Trophoblast cell (in vitro differentiated cells and primary cell): ENCODE results near the gene ZNF487.

ENCODE experiments used
- DNase-seq, 2 donors: peaks; one replicate each; pipeline ENCODE4 v3.0.0-alpha.2; 2016
- H2AFZ ChIP-seq: 2 replicates; pipeline ENCODE4 v1.6.1; 2013; ENCODE audit warnings: low read length, moderate library complexity, mild to moderate bottlenecking; ENCODE audit not compliant: insufficient read depth, poor library complexity
- H2AK5ac ChIP-seq: 2 replicates; pipeline ENCODE4 v1.6.1; 2013; ENCODE audit warnings: mild to moderate bottlenecking, low read length
- H2BK120ac ChIP-seq: 2 replicates; pipeline ENCODE4 v1.6.1; 2013; ENCODE audit warnings: low read length, mild to moderate bottlenecking, moderate library complexity; ENCODE audit not compliant: insufficient read depth, poor library complexity
- H2BK12ac ChIP-seq: 2 replicates; pipeline ENCODE4 v1.6.1; 2013; ENCODE audit warnings: mild to moderate bottlenecking, low read length, moderate library complexity
- H2BK5ac ChIP-seq: 2 replicates; pipeline ENCODE4 v1.6.1; 2013; ENCODE audit warnings: low read length, low read depth, moderate library complexity, mild to moderate bottlenecking; ENCODE audit not compliant: poor library complexity
- H3K14ac ChIP-seq: 2 replicates; pipeline ENCODE4 v1.6.1; 2013; ENCODE audit warnings: mild to moderate bottlenecking, low read length
- H3K18ac ChIP-seq: 2 replicates; pipeline ENCODE4 v1.6.1; 2013; ENCODE audit warnings: mild to moderate bottlenecking, low read length
- H3K23ac ChIP-seq: 2 replicates; pipeline ENCODE4 v1.6.1; 2013; ENCODE audit warnings: low read length
- H3K27ac ChIP-seq: 2 replicates; pipeline ENCODE4 v1.5.1; 2013; ENCODE audit warnings: low read depth, mild to moderate bottlenecking, inconsistent platforms, low read length, moderate library complexity
- H3K27me3 ChIP-seq: 2 replicates; pipeline ENCODE4 v1.6.1; 2013; ENCODE audit warnings: inconsistent platforms, mild to moderate bottlenecking, low read length, moderate library complexity; ENCODE audit not compliant: insufficient read depth
- H3K36me3 ChIP-seq, 2 experiments: 1 replicate in 1 of 2; 2 replicates in 1 of 2; pipeline ENCODE4 v1.6.1; 2013; ENCODE audit warnings: low read length in 2 of 2, mild to moderate bottlenecking in 2 of 2, moderate library complexity in 1 of 2; ENCODE audit not compliant: insufficient read depth in 2 of 2, control insufficient read depth in 1 of 2
- H3K4ac ChIP-seq: 2 replicates; pipeline ENCODE4 v1.6.1; 2013; ENCODE audit warnings: low read depth, mild to moderate bottlenecking, low read length, moderate library complexity
- H3K4me1 ChIP-seq, 2 experiments: 1 replicate in 1 of 2; 2 replicates in 1 of 2; pipeline ENCODE4 v1.6.1; 2013; ENCODE audit warnings: low read length in 2 of 2, mild to moderate bottlenecking in 2 of 2, moderate library complexity in 1 of 2; ENCODE audit not compliant: insufficient read depth in 2 of 2, control insufficient read depth in 1 of 2
- H3K4me2 ChIP-seq: 2 replicates; pipeline ENCODE4 v1.6.1; 2013; ENCODE audit warnings: inconsistent platforms, mild to moderate bottlenecking, low read length, moderate library complexity
- H3K4me3 ChIP-seq: 2 replicates; pipeline ENCODE4 v1.5.1; 2013; ENCODE audit warnings: mild to moderate bottlenecking, low read depth, low read length, inconsistent platforms
- H3K79me1 ChIP-seq: one replicate; pipeline ENCODE4 v1.6.1; 2013; ENCODE audit warnings: low read length
- H3K79me2 ChIP-seq: 2 replicates; pipeline ENCODE4 v1.6.1; 2013; ENCODE audit warnings: low read length, mild to moderate bottlenecking; ENCODE audit not compliant: control insufficient read depth, insufficient read depth, poor library complexity
- H3K9ac ChIP-seq: 2 replicates; pipeline ENCODE4 v1.6.1; 2013; ENCODE audit warnings: mild to moderate bottlenecking, low read length
- H3K9me3 ChIP-seq: 2 replicates; pipeline ENCODE4 v1.6.1; 2013; ENCODE audit warnings: low read depth, mild to moderate bottlenecking, control low read depth, inconsistent platforms, low read length; ENCODE audit not compliant: insufficient read depth
- H4K12ac ChIP-seq: 2 replicates; pipeline ENCODE4 v1.6.1; 2013; ENCODE audit warnings: low read depth, mild to moderate bottlenecking, low read length, moderate library complexity
- H4K8ac ChIP-seq: 2 replicates; pipeline ENCODE4 v1.6.1; 2013; ENCODE audit warnings: low read depth, mild to moderate bottlenecking, low read length, moderate library complexity
- H4K91ac ChIP-seq: one replicate; pipeline ENCODE4 v1.6.1; 2013; ENCODE audit warnings: low read depth, mild to moderate bottlenecking, low read length, moderate library complexity
- WGBS: extraction: QIAGEN DNeasy Blood & Tissue Kit; methylation state at CpG from one replicate; pipeline ENCODE4 v1.1.7; 2013; ENCODE audit warnings: missing lambda C conversion rate; ENCODE audit not compliant: insufficient read length, insufficient coverage; ENCODE audit errors: extremely low coverage; 5-methylcytosine and 5-hydroxymethylcytosine counted together

ZNF487 gene

DNA sequence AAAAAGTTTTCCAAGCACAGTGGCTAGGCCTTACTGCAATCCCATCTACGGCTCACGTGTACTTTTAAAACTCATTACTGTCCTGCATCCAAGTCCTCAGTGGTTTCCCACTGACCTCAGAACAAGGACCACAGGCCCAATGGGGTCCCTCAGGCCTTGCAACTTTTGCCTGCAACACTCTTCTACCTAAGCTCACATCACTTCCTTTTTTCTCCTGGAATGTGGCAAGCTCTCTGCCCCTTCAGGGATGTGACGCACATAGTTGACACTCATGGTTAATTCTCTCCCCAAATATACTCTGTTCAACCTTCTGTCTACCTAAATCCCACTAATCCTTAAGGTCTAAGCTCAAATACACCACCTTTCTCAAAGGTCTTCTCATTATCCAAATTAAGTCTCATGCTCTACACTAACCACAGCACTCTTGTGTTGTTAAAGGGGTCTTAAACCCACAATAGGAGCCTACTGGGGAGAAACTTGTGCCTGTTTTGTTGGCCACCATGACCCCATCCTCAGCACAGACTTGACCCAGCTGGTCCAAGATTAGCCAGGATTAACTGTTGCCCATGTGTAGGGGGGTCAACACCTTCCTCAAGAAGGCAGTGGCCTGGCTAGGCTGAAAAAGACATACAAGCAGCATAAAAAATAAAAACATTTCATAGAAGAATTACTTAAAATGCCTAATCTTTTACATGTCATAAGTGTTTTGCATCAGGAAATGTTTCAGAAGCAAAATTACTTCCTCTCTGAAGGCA, 43.1 kb upstream of the ZNF487 start:
- Histone ChIP-seq H3K9me3 (no peaks in the 10 kb centered on the region), H3K4me2 (no peak overlapping the region), H3K23ac (no peak overlapping the region), H3K4me1 (peaks cover 9 to 15% of the 10 kb centered on the region in 2 experiments), H4K8ac (no peak overlapping the region), H3K18ac (no peak overlapping the region), H3K27me3 (no peaks in the 10 kb centered on the region), H3K79me1 (peaks cover 17% of the 10 kb centered on the region), H2BK5ac (no peak overlapping the region), H3K14ac (no peak overlapping the region), H2AK5ac (no peak overlapping the region), H3K79me2 (peaks cover 30% of the 10 kb centered on the region), H2AFZ (no peak overlapping the region), H4K12ac (no peak overlapping the region), H3K9ac (no peak overlapping the region), H3K4me3 (no peak overlapping the region), H2BK12ac (peak overlapping the region; percentile 56), H3K4ac (peak overlapping the region; percentile 86), H2BK120ac (no peak overlapping the region), H3K27ac (no peak overlapping the region), H3K36me3 (peaks cover 39 to 52% of the 10 kb centered on the region in 2 experiments), H4K91ac (no peak overlapping the region)
- no peak for DNase-seq
- no CpG with 5 or more reads among the region's 3 CpGs for WGBS

DNA sequence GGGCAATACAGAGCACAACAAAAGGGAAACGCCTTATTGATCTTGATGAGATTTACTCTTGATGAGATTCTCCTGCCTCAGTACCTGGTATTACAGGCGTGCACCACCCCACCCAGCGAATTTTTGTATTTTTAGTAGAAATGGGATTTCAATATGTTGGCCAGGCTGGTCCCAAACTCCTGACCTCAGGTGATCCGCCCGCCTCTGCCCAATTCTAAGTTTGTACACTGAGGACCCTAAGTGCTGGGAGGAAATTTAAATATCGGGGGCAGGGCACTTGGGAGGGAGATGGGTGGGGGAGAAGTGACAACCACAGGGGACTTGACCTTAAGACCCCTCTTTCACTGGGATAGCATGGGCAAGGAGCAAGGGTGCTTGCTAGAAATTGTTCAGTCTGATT, 42.0 kb upstream of the ZNF487 start:
- Histone ChIP-seq H3K79me2 (peaks cover 30% of the 10 kb centered on the region), H4K91ac (no peak overlapping the region), H2BK5ac (no peak overlapping the region), H2AK5ac (no peak overlapping the region), H3K36me3 (peaks cover 36 to 45% of the 10 kb centered on the region in 2 experiments), H3K4me1 (peaks cover 11 to 22% of the 10 kb centered on the region in 2 experiments), H3K4me2 (peak overlapping the region; percentile 82), H3K23ac (no peak overlapping the region), H3K27ac (no peak overlapping the region), H3K14ac (no peak overlapping the region), H4K8ac (no peak overlapping the region), H3K27me3 (no peaks in the 10 kb centered on the region), H3K9ac (no peak overlapping the region), H2AFZ (no peak overlapping the region), H2BK12ac (no peak overlapping the region), H3K79me1 (peaks cover 17% of the 10 kb centered on the region), H3K4me3 (no peak overlapping the region), H4K12ac (no peak overlapping the region), H3K4ac (peak overlapping the region; percentile 88), H2BK120ac (no peak overlapping the region), H3K18ac (no peak overlapping the region), H3K9me3 (no peaks in the 10 kb centered on the region)
- DNase-seq, result no peak
- WGBS, result no CpG with 5 or more reads among the region's 6 CpGs

DNA sequence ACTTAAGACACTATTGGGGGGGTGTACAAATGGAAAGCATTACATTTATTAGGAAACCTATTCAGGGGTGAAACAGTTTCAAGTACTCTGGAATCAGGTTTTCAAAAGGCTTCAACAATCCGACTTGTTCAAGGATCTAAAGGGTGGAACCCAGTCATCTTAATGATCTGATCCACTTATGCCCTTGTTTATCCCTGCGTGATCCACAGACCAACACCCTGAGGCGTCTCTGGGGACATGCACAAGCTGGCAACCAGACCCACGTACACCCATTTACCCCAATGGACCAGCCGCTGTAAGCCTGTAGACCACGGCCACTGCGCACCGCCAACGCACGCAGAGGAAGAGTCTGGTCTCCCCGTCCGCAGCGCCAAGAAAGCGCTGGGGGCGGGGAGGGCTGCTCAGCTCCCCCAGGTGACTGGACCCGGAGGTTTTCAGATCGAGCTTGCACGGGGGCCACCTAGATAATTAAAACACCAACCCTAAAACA, 41.3 kb upstream of the ZNF487 start:
- Histone ChIP-seq H3K4ac (peak overlapping the region; percentile 93), H3K9ac (peak overlapping the region; percentile 88), H3K27me3 (no peaks in the 10 kb centered on the region), H3K18ac (peak overlapping the region; percentile 99), H2BK5ac (peak overlapping the region; percentile 25), H4K12ac (peak overlapping the region; percentile 32), H3K36me3 (peaks cover 30 to 38% of the 10 kb centered on the region in 2 experiments), H3K14ac (peak overlapping the region; percentile 44), H4K91ac (no peak overlapping the region), H2AK5ac (peak overlapping the region; percentile 32), H3K79me1 (peaks cover 17% of the 10 kb centered on the region), H4K8ac (peak overlapping the region; percentile 54), H3K27ac (peak overlapping the region; percentile 100), H3K4me1 (peaks cover 11 to 25% of the 10 kb centered on the region in 2 experiments), H2AFZ (no peak overlapping the region), H2BK12ac (no peak overlapping the region), H3K4me3 (peak overlapping the region; percentile 83), H3K4me2 (peak overlapping the region; percentile 82), H3K9me3 (no peaks in the 10 kb centered on the region), H3K79me2 (peaks cover 30% of the 10 kb centered on the region), H3K23ac (no peak overlapping the region), H2BK120ac (no peak overlapping the region)
- no peak for DNase-seq
- WGBS, result no CpG with 5 or more reads among the region's 18 CpGs

DNA sequence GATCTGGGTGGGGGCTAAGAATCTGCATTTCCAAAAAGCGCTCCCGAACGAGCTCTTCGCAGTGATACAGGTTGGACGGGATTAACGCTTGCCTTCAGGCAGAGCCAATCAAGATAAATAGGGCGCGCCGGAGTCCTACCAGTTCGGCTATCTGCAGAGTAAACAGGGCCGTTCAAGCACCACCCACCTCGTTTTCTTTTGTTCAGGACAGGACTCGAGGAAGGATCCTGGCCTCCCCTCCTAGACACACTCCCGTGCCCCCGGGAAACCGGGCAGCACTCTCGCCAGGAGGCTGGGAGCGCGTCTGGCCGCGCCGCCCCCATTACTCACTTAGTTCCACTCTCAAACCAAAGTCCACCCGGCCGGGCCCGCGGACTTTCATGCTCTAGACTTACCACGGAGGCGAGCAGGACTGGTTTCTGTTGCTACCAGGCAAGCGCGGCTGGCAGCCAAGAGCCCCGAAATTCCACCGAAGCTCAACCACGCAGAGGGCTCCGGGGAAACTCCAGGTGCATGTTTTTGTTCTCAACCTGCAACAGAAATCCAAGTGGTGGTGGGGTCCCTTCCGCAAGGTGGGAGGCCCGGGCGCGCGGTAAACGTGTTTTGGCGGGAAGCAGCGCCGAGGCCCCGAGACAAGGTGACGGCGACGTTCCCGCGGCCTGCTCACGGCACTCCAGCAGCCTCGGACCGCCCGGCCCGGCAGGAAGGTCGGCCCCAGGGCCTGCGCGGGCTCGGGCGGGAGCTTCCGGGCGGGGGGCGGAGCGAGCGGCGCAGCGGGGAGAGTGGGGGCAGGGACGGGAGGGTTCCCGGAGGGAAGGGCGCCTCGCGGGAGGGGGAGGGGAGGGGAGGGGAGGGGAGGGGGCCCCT, 40.6 kb upstream of the ZNF487 start:
- Histone ChIP-seq H3K27ac (peak overlapping the region; percentile 100), H4K12ac (peak overlapping the region; percentile 98), H4K91ac (peak overlapping the region; percentile 97), H3K18ac (peak overlapping the region; percentile 99), H2BK5ac (peak overlapping the region; percentile 97), H3K79me1 (peaks cover 17% of the 10 kb centered on the region), H3K36me3 (peaks cover 24 to 33% of the 10 kb centered on the region in 2 experiments), H4K8ac (peak overlapping the region; percentile 83), H2AFZ (peak overlapping the region; percentile 90), H2BK12ac (peak overlapping the region; percentile 52), H3K79me2 (peaks cover 30% of the 10 kb centered on the region), H3K4me3 (peak overlapping the region; percentile 83), H2AK5ac (peak overlapping the region; percentile 71), H3K27me3 (no peaks in the 10 kb centered on the region), H3K23ac (no peak overlapping the region), H3K9ac (peak overlapping the region; percentile 88), H3K14ac (peak overlapping the region; percentile 96), H3K4me1 (peaks cover 11 to 26% of the 10 kb centered on the region in 2 experiments), H3K9me3 (no peaks in the 10 kb centered on the region), H3K4ac (peak overlapping the region; percentile 93), H2BK120ac (peak overlapping the region; percentile 93), H3K4me2 (peak overlapping the region; percentile 82)
- peak; percentile 30 to 58 for DNase-seq
- no CpG with 5 or more reads among the region's 71 CpGs for WGBS
